GM12873 (cell line): ENCODE results near the gene SND1.

Experiments used
- TF ChIP-seq, protein P1 (sequence below): IDR thresholded peaks from 2 replicates; pipeline ENCODE4 v1.5.1; 2012; ENCODE audit warnings: low read depth, mild to moderate bottlenecking, moderate library complexity, low read length, control low read depth; ENCODE audit not compliant: insufficient read depth; ENCODE audit errors: missing control alignments

The SND1 gene

GRCh38 chr7:127865466-127865865 is 213.5 kb downstream of the SND1 start:
- TF ChIP-seq, protein P1, sequence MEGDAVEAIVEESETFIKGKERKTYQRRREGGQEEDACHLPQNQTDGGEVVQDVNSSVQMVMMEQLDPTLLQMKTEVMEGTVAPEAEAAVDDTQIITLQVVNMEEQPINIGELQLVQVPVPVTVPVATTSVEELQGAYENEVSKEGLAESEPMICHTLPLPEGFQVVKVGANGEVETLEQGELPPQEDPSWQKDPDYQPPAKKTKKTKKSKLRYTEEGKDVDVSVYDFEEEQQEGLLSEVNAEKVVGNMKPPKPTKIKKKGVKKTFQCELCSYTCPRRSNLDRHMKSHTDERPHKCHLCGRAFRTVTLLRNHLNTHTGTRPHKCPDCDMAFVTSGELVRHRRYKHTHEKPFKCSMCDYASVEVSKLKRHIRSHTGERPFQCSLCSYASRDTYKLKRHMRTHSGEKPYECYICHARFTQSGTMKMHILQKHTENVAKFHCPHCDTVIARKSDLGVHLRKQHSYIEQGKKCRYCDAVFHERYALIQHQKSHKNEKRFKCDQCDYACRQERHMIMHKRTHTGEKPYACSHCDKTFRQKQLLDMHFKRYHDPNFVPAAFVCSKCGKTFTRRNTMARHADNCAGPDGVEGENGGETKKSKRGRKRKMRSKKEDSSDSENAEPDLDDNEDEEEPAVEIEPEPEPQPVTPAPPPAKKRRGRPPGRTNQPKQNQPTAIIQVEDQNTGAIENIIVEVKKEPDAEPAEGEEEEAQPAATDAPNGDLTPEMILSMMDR: no peak

- TF ChIP-seq, protein P1: no peak
These were observed 218.4 kb downstream of the SND1 start for GRCh38 chr7:127870231-127870907.

- TF ChIP-seq, protein P1: no peak
These were observed 219.2 kb downstream of the SND1 start for GRCh38 chr7:127871226-127871625.

DNA sequence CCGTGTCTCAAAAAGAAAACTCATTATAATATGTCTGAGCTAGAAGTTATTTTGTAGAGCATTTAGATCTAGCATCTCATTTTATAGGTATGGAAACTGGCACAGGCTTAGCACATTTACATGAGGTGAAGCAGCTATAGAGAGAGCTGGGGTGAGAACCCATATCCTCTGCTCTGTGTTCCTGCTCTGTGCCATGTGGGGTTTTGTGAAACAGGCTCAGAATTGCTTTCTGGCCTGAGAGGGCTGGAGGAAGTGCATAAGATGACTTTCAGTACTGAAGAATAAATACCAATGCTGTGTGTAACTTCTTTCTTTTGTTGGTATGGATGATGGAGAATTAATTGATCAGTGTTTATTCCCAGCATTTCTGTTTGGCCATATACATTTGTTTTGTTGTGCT is 220.1 kb downstream of the SND1 start:
- TF ChIP-seq, protein P1: no peak

DNA sequence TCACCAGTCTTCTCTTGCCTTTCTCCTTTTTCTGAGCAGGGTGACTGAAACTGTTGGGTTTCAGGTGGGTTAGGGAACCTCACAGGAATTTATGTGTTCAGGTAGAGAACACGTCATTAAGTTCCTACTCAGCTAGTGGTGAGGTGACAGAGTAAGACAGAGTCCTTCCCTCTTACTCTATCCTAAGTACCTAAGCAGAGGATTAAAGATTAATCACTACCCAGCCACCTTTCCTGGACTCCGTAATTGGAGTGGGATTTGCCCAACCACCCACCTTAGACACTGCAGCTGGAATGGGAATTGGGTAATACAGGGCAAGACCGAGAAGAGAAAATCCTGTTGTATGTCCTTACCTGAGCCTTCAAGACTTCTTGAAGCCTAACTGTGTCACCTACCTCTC is 221.2 kb downstream of the SND1 start:
- TF ChIP-seq, protein P1: no peak

DNA sequence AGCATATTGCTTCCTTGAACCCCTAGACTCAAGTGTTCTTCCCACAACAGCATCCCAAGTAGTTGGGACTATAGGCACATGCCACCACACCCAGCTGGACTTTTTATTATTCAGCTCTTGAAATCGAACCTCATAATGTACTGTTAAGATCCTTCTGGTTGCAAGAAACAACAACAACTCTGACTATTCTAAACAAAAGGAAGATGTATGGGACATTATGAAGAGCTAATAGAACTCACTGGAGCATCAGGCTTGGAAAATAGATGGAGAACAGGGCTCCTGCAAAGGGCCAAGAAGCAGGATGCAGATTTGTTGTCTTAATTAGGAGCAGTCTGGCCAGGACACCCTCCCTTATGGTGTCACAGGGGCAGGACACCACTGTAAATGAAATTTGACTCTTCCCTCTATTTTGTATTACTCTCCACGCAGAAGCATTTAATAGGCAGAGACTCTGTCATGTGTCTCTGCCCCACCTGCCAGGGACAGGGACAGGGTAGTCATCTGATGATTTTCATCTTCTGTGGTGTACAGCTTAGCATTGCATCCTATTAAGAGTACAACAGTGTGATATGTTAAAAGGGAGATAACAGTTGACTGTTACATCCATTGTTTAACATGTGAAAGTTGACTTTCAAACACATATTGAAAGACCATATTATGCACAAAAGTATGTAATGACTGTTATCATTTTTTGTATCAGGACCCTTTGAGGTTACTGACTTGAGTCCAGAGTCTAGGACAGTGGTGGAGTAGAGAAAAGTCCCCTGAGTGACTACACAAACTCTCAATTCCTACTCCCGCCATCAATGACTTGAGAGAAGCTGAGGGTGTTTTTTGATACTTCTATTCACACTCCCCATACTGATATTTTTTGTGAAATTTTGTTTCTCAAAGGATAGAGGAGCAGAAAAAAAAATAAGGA is 222.0 kb downstream of the SND1 start:
- TF ChIP-seq, protein P1: no peak

DNA sequence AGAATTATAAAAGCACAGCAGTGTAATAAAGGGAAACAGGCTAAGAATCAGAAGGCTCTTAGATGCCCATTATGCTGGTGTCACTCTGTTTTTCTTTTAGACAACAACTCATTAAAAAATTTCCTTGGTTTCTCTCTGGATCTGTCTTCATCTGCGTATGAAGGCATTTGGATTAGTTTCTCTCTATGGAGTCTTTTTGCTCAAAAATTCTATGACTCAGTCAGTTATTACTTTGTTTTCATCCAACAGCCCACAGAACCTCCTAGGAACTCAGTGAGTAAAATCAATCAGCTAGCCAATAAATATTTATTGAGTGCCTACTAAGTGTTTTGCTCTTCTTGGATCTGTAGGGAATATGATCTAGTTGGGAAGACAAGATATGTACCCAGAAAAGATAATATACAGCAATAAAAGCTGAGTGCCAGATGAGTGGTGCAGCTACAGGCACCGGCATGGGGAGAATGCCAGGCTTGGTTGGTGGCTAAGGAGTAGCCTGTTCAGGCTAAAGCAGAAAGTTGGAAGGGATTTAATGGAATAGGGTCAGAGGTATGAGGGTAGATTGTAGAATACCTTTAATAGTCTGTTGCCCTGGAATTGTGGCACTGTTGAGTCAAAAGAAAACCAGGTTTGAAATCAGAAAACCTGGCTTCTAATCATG is 223.1 kb downstream of the SND1 start:
- TF ChIP-seq, protein P1: no peak
